Occipital lobe (tissue), 2 donors: ENCODE measurements around the gene CTNNA2. TPM values are rescaled to one million over a fixed set of nuclear protein-coding genes. Genes with fewer than 3 reads are reported as not detected.
"Not testable (repeated sequence)": the region's sequence is repeated elsewhere in the genome, so short reads cannot be mapped to it uniquely, and the experiment has no call there.

Experiments used
- DNase-seq: peaks from one replicate; lab custom pipeline; 2025; lab: John Stamatoyannopoulos, UW
- total RNA-seq: library from RNA; depleted of rRNA; stranded (reverse); fragments of >200 nt; gene quantifications from one replicate; pipeline ENCODE4 v1.2.3, GENCODE V29; 2014

The CTNNA2 gene
- total RNA-seq, 1 donor from 2014 or later, result 261 TPM

DNA sequence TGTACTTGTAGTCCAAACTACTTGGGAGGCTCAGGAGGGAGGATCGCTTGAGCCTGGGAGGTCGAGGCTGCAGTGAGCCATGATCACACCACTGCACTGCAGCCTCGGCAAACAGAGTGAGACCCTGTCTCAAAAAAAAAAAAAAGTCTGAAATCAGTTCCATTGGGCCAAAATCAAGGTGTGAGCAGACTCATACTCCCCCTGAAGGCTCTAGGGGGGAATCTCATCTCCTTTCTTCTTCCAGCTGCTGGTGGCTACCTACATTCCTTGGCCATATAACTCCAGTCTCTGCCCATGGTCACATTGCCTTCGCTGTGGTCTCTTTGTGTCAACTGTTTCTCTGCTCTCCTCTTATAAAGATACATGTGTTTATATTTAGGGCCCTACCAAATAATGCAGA is 557.7 kb downstream of the CTNNA2 start:
- no peak for DNase-seq

DNA sequence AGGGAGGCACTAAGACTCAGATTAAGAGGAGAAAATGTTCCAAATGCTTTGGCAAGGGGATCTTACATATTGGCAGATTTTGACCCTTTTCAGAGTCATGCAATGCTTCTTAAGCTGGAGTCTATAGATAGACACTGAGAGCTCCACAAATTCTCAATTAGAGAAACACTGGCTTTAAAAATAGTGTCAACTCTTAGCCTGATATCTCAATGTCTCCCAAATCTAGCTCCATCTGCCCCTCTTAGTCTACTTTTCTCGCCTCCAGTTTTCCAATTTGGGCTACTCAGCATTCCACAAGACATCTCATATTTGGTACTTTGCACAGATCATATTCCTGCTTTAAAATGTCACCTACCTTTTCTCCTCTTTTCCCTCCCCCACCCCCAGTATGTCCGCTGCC is 559.1 kb downstream of the CTNNA2 start:
- DNase-seq, result no peak

DNA sequence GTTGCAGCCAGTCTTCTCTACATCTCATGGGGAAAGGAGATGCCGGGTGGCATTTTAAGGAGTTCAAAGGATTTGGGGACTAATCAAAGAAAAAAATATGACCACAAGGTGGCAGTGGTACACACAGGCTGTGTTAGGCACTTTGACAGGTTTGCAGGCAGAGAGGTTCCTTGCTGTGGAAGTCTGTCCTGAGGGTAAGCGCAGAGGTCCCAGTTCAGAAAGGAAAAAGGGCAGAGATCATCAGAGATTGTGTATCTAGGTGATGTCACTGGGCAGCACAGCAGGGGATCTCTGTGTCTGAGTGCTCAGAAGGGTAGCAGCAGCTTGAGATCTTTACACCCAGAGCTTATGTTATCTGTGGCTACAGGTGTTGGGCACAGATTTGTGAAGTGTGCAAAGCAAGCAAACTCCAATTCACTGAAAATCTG is 560.3 kb downstream of the CTNNA2 start:
- DNase-seq, result peak; percentile 36

DNA sequence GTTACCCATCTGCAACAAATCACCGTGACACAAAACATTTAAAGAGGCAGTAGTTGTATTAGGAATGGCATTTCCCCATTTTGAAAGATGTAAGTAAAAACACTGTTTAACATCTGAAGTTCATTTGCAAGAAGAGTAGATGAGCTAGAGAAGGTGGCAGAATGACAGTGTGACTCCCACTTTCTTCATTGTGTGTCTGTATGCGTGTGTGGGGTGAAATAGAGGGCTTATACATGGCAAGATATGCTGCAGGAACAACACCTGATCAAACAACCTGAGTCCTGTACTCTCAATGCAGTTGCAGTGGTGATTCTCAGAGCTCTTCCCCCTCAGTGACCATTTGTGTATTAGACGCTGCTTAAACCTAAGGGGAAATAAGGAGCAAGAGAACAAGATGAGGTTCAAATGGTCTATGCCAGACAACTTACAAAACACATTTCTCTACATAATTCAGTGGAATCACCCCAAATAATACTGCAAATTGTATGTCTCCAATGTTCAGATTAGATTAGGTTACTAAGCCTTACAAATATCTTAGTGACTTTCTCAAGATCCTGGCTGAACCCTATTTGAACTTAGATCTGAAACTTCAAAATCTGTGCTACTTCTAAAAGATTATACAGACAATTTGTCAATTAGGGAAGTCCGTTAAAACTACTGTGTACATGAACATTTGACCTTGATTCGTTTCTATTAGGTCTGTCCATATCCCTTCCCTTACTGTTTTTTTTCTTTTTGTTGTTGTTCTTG is 561.6 kb downstream of the CTNNA2 start:
- no peak for DNase-seq

DNA sequence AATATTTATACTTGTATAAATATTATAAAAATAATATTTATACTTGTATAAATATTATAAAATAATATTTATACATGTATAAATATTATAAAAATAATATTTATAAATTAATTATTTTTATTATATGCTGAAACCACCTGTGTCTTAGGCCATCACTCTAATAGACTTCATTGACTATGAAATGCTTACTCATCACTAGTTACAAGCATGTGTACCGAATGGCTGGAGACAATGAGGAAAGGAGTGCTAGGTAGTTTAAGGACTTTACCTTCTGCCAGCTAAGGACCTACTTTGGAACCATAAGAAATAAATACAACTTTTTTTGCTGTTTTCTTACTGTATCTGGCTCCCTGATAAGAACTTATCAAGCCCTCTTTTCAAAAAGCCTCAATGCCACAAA is 562.9 kb downstream of the CTNNA2 start:
- DNase-seq, result no peak

DNA sequence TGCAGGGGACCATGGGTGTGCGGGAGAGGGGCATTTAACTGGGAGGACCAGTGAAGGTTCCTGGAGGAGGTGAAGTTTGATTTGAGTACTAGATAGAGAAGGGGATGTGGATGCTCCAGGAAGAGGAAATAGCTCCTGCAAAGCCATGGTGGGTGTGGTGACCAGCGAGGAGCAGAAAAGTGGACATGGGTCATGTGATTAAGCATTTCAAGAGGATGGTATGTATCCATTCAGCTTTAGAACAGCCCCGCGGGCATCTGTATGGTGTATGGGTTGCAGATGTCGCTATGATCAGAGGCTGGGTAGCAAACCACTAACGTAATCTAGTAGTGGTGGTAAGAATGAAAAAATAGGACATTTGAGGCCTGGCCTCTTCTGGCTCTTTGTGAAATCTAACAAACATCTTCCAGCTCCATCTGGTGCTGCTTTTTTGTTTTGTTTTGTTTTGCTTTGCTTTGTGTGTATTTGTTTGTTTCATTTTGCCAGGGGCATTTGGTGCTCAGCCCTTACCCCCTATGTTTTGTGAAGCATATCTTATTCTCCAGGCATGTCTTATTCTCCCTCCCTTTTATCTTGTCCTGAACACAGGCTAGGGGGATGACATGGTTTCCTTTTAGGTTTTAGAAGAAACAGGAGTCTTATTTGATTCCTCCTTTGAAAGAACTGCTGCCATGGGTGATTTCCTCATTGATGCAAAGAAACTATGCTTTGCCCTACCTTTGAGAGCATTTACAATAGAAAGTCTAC is 565.6 kb downstream of the CTNNA2 start:
- no peak for DNase-seq

DNA sequence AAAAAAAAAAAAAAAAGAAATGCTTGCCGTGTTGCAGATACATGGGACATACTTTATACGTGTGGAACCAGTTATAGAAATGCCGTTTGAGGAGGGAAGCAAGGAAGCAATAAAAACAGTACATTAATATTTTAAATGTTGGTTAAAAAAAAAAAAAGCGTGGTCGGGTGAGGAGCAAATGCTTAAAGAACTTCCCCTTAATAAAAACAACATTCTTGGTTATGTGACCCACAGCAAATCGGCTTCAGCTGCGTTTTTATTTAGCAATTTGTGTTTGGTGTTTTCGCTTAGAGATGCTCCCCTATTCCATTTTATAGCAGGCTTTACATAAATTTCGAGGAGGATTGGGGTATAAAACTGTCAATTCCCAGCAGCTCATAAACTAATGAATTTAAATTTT is 568.1 kb downstream of the CTNNA2 start:
- DNase-seq, result no peak

DNA sequence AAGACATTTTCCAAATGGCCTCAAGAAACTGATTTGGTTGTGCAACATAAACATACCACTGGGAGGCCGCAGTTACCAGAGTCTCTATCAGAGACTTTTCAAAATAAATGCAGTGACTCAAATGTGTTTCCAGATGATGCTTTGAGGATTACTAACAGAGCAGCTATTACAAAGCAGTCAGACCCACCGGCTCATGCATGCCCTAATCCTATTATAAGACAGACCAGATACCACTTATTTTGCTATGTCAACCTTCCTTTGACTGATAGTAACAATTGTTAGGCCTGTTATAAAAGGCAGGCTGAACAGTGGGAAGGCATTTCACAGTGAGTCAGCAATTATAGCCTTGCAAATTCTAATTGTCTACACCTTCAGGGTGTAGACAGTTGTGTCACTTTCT is 574.0 kb downstream of the CTNNA2 start:
- no peak for DNase-seq

DNA sequence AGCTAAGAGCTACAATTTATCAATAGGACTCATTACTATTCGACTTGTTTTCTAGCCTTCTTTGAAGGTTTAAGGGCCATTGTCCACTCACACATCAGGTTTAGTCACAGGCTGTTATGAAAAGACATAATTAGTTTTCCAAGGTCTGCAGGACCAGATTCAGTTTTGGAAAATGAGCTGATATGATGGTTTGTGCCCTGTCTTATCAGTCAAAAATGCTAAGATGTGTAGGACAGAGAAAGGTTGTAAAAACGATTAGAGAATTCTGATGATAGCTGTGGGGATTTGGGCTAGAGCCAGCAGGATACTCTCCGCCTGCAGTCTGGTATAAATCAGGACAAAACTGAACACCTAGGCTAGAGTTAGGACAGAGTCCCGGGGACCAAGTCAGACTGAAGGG is 578.4 kb downstream of the CTNNA2 start:
- no peak for DNase-seq

DNA sequence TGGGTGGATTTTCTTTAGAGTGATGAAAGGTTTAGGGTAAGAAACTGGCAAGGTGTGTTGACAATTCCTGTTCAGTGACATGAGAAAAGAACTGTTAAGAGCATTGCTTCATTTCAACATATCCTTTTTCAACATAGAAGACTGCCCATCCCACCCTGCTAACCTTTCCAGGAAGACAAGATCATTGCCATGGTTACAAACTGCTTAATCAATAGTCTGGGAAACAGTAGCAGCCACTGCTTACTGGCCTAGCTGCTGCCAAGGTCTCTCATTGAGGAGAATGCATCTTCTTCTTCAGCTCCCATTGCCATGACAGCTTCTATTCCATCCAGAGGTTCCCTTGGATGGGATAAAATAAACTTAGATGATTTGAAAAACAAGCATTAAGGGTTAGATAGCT is 579.6 kb downstream of the CTNNA2 start:
- DNase-seq, result no peak

DNA sequence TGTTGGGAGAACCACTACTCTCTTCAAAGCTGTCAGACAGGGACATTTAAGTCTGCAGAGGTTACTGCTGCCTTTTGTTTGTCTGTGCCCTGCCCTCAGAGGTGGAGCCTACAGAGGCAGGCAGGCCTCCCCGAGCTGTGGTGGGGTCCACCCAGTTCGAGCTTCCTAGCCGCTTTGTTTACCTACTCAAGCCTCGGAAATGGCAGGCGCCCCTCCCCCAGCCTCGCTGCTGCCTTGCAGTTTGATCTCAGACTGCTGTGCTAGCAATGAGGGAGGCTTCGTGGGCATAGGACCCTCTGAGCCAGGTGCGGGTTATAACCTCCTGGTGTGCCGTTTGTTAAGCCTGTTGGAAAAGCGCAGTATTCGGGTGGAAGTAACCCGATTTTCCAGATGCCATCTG is 585.7 kb downstream of the CTNNA2 start:
- not testable (repeated sequence) for DNase-seq

DNA sequence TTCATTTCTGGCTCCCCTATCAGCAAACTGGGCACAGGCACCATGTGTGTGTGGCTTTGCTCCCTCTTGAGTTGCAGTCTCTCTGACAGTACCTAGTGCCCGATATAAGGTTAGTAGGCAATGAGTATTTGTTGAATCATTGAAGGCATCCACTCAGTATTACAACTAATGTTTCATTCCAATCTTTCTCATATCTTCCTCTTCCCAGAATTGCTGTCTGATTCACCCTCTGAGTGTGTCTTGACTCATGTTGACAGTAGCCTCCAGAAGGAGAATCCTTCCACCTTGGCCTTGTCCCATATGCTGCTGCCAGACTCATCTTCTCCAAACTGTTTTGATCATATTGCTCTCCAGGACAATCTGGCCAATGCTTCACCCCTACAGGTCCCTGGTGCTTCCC is 589.2 kb downstream of the CTNNA2 start:
- DNase-seq, result no peak

DNA sequence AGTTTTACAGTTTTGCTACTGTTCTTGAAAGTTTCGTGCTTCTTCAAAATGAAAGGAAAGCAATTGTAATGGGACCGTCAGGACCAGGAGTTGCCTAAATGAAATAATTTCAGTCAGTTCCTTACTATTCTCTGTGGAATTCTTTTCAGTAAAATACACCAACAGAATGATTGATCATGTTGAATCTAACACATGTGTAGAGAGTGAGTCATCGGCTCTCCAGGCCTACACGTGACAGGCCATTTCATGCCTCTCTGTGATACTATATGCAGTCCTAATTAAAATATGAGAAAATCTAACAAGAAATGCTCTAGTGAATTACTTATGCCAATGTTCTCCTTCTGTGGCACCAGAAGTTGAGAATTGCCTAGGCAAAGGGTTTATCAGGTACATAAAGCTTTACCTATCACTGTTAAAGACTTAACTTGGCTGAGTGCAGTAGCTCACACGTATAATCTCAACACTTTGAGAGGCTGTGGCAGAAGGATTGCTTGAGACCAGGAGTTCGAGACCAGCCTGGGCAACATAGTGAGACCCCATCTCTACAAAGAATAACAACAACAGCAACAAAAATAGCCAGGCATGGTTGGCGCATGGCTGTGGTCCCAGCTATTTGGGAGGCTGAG is 592.3 kb downstream of the CTNNA2 start:
- no peak for DNase-seq

DNA sequence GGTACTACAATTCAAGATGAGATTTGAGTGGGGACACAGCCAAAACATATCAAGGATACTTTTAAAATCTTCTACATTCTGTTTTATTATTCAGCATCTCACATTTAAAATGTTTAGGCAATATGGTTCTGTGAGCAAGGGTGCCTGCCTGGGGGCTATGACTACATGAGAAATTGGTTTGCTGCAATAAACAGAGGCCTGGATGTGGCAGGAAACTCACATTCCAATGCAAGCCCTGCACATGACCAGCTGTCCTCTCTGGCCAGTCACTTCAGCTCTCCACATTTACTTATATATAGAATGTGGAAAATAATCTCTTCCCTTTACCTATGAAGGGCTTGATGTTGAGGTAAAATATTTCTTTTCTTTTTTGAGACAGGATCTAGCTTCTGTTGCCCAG is 598.3 kb downstream of the CTNNA2 start:
- DNase-seq, result no peak

DNA sequence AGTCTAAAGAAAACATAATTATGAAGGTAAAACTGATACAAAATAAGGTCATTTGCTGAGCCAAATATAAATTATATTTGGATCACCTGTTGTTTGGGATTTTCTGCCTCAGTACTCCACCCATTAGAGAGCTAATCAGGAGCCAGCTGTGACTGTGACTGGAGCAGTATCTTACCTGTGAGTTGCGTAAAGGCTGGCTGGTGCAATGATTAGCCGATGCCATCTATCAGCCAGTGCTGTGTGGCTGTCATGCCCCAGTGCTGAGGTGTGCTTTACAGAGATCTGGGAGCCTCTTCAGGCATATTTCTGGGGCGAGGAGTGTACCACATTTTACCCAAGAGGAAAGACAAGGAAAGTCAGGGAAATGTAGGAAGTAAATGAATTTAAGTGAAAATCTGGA is 599.9 kb downstream of the CTNNA2 start:
- no peak for DNase-seq

DNA sequence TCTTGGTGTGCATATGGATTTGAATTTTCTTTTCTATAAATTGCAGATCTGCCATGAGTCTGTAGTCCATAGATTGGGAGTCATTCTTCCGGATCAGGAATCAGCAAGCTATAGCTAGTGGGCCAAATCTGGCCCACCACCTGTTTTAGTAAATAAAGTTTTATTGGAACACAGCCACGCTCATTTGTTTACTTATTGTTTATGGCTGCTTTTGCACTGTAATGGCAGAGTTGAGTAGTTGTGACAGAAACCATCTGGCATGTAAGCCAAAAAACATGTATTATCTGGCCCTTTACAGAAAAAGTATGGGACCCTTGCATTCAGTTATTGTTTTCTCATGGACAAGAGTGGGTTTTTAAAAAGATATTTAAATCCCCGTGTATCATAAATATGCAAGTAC is 600.5 kb downstream of the CTNNA2 start:
- no peak for DNase-seq

DNA sequence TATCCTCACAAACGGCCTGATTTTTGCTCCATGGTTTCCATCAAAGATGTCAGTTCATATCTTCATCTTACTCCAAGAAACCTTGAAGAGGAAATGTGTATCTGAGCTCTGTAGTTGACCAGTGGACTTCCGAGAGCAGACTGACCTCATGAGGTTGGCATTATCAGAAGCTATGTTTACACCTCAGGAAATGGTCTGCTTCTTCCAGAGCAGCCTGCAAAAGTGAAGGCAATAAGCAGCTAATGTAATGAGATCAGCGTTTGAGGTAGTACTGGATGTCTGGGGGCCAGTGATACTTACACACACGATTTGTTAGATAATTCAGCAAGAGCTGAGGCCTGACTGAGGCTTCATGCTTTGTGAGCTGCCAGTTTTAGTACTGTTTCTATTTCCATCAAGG is 602.0 kb downstream of the CTNNA2 start:
- DNase-seq, result no peak

DNA sequence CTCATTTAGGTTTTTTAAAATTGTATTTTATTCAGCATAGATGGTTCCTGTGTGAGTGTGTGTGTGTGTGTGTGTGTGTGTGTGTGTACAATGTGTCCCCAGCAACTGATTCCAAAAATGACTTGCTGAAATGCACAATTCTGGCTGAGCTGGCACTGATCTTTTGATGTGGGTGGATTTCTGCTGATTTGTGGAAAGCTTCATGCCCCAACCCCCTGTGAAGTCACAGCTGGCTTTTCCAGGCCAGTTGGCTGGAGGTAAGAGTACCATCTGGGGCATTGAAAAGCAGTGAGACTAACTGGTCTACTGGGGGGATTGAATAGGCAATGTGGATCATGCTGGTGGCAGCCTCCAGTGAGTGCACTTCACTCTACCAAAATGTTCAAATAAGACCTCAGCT is 604.5 kb downstream of the CTNNA2 start:
- DNase-seq, result peak; percentile 52

DNA sequence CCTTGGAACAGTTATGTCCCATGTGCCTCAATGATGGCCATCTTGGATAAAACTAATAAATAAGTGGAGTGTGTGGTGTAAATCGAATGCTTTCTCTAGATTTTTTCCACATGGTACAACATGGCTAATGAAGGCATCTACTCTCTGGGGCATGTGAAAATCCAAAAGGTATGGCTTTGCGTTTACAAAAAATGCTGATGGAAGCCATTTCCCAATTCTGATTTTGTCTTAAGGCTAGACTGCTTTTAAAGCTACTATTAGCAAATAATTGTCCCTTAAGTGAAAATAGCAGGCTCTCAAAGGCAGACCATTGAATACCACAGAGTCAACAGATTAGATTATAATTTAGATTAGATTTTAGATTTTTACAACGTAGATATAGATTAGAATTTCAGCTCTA is 608.0 kb downstream of the CTNNA2 start:
- DNase-seq, result no peak

DNA sequence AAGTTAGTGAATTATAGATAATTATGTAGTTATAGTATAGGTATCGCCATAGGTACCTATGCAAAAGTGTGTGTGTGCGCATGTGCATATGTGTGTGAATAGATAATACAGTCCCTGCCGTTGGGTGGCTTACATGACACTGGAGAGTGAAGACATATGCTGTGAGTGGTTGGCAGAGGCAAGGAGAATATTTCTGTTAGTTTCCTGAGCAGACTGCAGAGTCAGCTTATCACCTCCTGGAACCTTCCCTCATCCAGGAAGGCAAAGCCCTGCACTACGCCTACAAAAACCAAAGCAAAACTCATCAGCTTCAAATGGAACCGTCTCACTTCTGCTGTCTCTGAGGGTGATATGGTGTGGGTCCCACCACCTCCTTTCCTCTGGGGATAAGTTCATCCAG is 609.8 kb downstream of the CTNNA2 start:
- no peak for DNase-seq

DNA sequence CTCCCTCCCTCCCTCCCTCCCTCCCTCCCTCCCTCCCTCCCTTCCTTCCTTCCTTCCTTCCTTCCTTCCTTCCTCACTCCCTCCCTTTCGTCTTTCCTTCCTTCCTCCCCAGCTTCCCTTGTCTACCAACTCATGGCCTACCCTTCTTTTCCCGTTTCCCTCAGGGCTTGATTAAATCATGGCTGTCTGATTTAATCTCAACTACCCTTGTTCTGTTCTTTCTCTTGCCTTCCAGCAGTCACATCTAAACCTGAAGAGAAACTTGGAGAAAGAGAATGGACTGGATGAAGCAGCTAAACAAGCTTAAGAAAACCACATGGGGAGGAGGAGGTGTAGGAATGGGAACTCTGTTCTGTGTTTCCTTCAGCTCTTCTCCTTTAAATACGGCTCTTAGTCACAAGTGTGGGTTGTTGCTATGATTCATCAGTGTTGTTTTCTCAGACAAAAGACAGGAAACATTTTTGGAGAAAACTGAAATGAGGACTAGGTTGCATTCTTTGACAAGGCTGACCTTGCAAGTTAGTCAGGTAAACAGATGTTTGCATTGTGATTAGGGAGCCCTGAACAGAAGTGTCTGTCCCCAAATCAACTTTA is 613.8 kb downstream of the CTNNA2 start:
- no peak for DNase-seq

DNA sequence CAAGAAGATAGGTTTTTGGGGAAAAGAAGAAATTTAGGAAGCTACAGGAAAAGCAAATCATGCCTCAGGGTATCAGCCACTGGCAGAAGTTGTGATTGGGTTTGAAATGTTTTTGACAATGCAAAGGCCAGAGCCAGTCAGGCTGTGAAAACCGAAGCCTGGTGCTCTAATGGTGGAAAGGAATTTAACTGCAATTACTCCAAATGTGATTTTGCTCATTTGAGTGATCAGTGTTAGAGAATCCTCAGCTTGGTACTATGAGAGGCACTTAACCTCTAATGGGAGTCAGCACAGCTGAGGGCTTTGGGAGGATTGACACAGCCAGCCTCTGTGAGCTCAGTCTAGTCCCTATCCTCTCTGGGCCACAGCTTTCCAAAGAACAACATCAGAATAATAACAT is 615.2 kb downstream of the CTNNA2 start:
- DNase-seq, result no peak
